ENCODE results near the gene HOXA9.

- TF ChIP-seq, protein P1, sequence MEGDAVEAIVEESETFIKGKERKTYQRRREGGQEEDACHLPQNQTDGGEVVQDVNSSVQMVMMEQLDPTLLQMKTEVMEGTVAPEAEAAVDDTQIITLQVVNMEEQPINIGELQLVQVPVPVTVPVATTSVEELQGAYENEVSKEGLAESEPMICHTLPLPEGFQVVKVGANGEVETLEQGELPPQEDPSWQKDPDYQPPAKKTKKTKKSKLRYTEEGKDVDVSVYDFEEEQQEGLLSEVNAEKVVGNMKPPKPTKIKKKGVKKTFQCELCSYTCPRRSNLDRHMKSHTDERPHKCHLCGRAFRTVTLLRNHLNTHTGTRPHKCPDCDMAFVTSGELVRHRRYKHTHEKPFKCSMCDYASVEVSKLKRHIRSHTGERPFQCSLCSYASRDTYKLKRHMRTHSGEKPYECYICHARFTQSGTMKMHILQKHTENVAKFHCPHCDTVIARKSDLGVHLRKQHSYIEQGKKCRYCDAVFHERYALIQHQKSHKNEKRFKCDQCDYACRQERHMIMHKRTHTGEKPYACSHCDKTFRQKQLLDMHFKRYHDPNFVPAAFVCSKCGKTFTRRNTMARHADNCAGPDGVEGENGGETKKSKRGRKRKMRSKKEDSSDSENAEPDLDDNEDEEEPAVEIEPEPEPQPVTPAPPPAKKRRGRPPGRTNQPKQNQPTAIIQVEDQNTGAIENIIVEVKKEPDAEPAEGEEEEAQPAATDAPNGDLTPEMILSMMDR (IDR thresholded peaks at IDR 0.05; ENCODE audit: low read depth, low read length, missing input control): no peak
- no peak for TF ChIP-seq YY1 (IDR thresholded peaks at IDR 0.05)
- TF ChIP-seq TAF1 (conservative IDR thresholded peaks at IDR 0.05): no peak
- no peak for TF ChIP-seq SP1 (IDR thresholded peaks at IDR 0.05)
- TF ChIP-seq NR2F2 (IDR thresholded peaks at IDR 0.05): no peak
- no peak for TF ChIP-seq GABPA (IDR thresholded peaks at IDR 0.05 in 1 of 2, conservative IDR thresholded peaks at IDR 0.05 in 1 of 2)
- no peak for TF ChIP-seq FOXA1 (IDR thresholded peaks at IDR 0.05)
- TF ChIP-seq, protein P2, sequence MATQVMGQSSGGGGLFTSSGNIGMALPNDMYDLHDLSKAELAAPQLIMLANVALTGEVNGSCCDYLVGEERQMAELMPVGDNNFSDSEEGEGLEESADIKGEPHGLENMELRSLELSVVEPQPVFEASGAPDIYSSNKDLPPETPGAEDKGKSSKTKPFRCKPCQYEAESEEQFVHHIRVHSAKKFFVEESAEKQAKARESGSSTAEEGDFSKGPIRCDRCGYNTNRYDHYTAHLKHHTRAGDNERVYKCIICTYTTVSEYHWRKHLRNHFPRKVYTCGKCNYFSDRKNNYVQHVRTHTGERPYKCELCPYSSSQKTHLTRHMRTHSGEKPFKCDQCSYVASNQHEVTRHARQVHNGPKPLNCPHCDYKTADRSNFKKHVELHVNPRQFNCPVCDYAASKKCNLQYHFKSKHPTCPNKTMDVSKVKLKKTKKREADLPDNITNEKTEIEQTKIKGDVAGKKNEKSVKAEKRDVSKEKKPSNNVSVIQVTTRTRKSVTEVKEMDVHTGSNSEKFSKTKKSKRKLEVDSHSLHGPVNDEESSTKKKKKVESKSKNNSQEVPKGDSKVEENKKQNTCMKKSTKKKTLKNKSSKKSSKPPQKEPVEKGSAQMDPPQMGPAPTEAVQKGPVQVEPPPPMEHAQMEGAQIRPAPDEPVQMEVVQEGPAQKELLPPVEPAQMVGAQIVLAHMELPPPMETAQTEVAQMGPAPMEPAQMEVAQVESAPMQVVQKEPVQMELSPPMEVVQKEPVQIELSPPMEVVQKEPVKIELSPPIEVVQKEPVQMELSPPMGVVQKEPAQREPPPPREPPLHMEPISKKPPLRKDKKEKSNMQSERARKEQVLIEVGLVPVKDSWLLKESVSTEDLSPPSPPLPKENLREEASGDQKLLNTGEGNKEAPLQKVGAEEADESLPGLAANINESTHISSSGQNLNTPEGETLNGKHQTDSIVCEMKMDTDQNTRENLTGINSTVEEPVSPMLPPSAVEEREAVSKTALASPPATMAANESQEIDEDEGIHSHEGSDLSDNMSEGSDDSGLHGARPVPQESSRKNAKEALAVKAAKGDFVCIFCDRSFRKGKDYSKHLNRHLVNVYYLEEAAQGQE (IDR thresholded peaks at IDR 0.05): no peak
- no peak for TF ChIP-seq MAX (IDR thresholded peaks at IDR 0.05)
- TF ChIP-seq JUND (IDR thresholded peaks at IDR 0.05): no peak
- no peak for TF ChIP-seq RXRA (IDR thresholded peaks at IDR 0.05)
- no peak for TF ChIP-seq HNF4A (conservative IDR thresholded peaks at IDR 0.05)
- TF ChIP-seq, protein P3, sequence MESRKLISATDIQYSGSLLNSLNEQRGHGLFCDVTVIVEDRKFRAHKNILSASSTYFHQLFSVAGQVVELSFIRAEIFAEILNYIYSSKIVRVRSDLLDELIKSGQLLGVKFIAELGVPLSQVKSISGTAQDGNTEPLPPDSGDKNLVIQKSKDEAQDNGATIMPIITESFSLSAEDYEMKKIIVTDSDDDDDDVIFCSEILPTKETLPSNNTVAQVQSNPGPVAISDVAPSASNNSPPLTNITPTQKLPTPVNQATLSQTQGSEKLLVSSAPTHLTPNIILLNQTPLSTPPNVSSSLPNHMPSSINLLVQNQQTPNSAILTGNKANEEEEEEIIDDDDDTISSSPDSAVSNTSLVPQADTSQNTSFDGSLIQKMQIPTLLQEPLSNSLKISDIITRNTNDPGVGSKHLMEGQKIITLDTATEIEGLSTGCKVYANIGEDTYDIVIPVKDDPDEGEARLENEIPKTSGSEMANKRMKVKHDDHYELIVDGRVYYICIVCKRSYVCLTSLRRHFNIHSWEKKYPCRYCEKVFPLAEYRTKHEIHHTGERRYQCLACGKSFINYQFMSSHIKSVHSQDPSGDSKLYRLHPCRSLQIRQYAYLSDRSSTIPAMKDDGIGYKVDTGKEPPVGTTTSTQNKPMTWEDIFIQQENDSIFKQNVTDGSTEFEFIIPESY (IDR thresholded peaks at IDR 0.05): no peak
- TF ChIP-seq EGR1 (IDR thresholded peaks at IDR 0.05; ENCODE audit: low read depth in 2 of 2): no peak
Observed at GRCh38 chr7:27162561-27163287, 2.6 kb downstream of the HOXA9 start.
